ENCODE results near the gene GPR146. TPM values are rescaled to one million over a fixed set of nuclear protein-coding genes. Genes with fewer than 3 reads are reported as not detected.

Gene GPR146
- total RNA-seq, 1 experiment from 2014 or later: 2.9 TPM

DNA sequence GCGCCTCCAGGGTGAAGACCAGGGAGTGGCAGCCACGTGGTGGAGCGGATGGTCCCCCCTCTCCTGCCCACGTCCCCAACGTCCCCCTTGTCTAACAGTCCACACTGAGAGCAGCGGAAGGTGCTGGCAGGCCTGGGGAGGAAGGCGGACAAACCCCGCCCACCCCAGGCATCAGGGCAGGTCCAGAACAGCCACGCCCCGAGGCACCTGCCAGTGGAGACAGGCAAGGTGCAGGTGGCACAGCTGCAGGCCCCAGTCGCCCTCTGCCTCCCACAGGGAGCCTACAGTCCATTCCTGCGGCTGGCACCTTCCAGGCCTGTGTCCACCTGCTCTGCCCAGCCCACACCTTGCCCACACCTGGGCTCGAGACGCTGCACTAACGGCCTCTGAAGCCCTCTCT, 36.4 kb upstream of the GPR146 start:
- Histone ChIP-seq H3K27ac (ENCODE audit: low read length) (no peak overlapping the region), H3K4me3 (ENCODE audit: low read depth in 2 of 2, low read length in 2 of 2) (no peak overlapping the region), H3K9me3 (ENCODE audit: control insufficient read depth, insufficient read depth, low read depth, low read length) (no peaks in the 10 kb centered on the region), H3K4me1 (ENCODE audit: control insufficient read depth, insufficient read depth, low read length) (no peaks in the 10 kb centered on the region), H3K27me3 (ENCODE audit: control insufficient read depth, insufficient read depth, low read length) (no peaks in the 10 kb centered on the region), H3K36me3 (ENCODE audit: control insufficient read depth, insufficient read depth, low read length) (no peaks in the 10 kb centered on the region)
- TF ChIP-seq CTCF (IDR thresholded peaks at IDR 0.05): no peak
- TF ChIP-seq POLR2AphosphoS5 (IDR thresholded peaks at IDR 0.05; ENCODE audit: low read depth, low read length): no peak
- no peak for TF ChIP-seq SIN3A (IDR thresholded peaks at IDR 0.05; ENCODE audit: borderline replicate concordance, insufficient read depth, low read depth, low read length)
- TF ChIP-seq TCF7L2 (IDR thresholded peaks at IDR 0.05; ENCODE audit: low read depth, low read length): no peak
- no peak for TF ChIP-seq REST (IDR thresholded peaks at IDR 0.05; ENCODE audit: insufficient read depth in 1 of 2, low read depth in 2 of 2, low read length in 1 of 2)
- DNase-seq (ENCODE audit: low read depth, low spot score): no peak
- CTCF ChIA-PET: no interaction called here
- in situ Hi-C loops (cut with HindIII; ENCODE audit: low pct_unique_long_range_greater_than_20kb, low sequenced_read_pairs): no loop called here
- ATAC-seq: no peak
- no TSS peak for BruUV-seq (replicated peaks)
- POLR2A ChIA-PET: interaction anchor here (0.6 kb wide), 1 partner anchor 200 kb away, joined by 5 read pairs; no protein-coding TSS in a partner anchor
- intact Hi-C loops (cut with micrococcal nuclease; ENCODE audit: unreplicated experiment): no loop called here

- in situ Hi-C loops (cut with HindIII; ENCODE audit: low pct_unique_long_range_greater_than_20kb, low sequenced_read_pairs) (no loop called here), intact Hi-C loops (cut with micrococcal nuclease; ENCODE audit: unreplicated experiment) (no loop called here)
- BruUV-seq (replicated peaks): no TSS peak
- ChIA-PET CTCF (no interaction called here), POLR2A (no interaction called here)
- ATAC-seq (no peak), DNase-seq (ENCODE audit: low read depth, low spot score) (no peak)
- Histone ChIP-seq H3K36me3 (ENCODE audit: control insufficient read depth, insufficient read depth, low read length) (no peaks in the 10 kb centered on the region), H3K27me3 (ENCODE audit: control insufficient read depth, insufficient read depth, low read length) (no peaks in the 10 kb centered on the region), H3K9me3 (ENCODE audit: control insufficient read depth, insufficient read depth, low read depth, low read length) (no peaks in the 10 kb centered on the region), H3K4me3 (ENCODE audit: low read depth in 2 of 2, low read length in 2 of 2) (no peak overlapping the region), H3K27ac (ENCODE audit: low read length) (no peak overlapping the region), H3K4me1 (ENCODE audit: control insufficient read depth, insufficient read depth, low read length) (no peaks in the 10 kb centered on the region)
- TF ChIP-seq TCF7L2 (IDR thresholded peaks at IDR 0.05; ENCODE audit: low read depth, low read length): no peak
- no peak for TF ChIP-seq SIN3A (IDR thresholded peaks at IDR 0.05; ENCODE audit: borderline replicate concordance, insufficient read depth, low read depth, low read length)
- TF ChIP-seq REST (IDR thresholded peaks at IDR 0.05; ENCODE audit: insufficient read depth in 1 of 2, low read depth in 2 of 2, low read length in 1 of 2): no peak
- no peak for TF ChIP-seq CTCF (IDR thresholded peaks at IDR 0.05)
- TF ChIP-seq POLR2AphosphoS5 (IDR thresholded peaks at IDR 0.05; ENCODE audit: low read depth, low read length): no peak
Measured at GRCh38 chr7:1008733-1009363, 35.5 kb upstream of the GPR146 start.

All from Panc1 (cell line).